Smooth muscle cell of the brain vasculature (primary cell): ENCODE measurements around the gene ZFR.
"Not testable (repeated sequence)": the region's sequence is repeated elsewhere in the genome, so short reads cannot be mapped to it uniquely, and the experiment has no call there.

Experiments
- DNase-seq: peaks from one replicate; pipeline ENCODE4 v3.0.0-alpha.2; 2012; ENCODE audit warnings: low read depth, low spot score

ZFR gene

GRCh38 chr5:32452316-32452715 is 7.8 kb upstream of the ZFR start:
- DNase-seq = not testable (repeated sequence)

GRCh38 chr5:32450952-32451351 is 6.4 kb upstream of the ZFR start:
- no peak for DNase-seq

- DNase-seq = no peak
Observed at GRCh38 chr5:32449262-32449661, 4.7 kb upstream of the ZFR start.

GRCh38 chr5:32446630-32447029 is 2.1 kb upstream of the ZFR start:
- DNase-seq = no peak

DNA sequence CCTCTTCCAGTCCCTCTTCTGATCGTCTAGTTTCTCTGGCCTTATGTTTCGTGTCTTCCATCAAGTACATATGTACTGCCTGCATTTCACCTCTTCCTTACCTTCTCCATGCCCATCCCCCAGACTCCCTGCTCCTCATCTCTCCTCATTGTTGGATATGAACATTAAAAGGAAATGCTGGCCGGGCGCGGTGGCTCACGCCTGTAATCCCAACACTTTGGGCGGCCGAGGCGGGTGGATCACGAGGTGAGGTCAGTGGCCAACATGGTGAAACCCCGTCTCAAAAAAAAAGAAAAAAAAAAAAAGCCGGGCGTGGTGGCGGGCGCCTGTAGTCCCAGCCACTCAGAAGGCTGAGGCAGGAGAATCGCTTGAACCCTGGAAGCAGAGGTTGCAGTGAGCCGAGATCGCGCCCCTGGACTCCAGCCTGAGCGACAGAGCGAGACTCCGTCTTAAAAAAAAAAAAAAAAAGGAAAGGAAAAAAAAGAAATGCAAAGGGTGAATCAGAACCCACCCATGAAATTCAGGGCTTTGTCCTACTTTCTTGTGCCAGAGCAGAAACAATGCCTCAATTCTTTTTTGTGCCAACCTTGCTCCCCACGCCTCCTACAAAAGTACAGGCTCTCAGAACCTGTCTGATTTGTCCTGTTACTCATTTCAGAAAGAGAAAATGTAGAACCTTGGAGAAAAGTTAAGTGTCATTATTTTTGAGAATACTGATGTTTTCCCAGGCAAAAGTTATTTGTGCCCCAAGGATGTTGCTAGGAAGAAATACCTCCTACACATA is 1.5 kb upstream of the ZFR start:
- DNase-seq = no peak

DNA sequence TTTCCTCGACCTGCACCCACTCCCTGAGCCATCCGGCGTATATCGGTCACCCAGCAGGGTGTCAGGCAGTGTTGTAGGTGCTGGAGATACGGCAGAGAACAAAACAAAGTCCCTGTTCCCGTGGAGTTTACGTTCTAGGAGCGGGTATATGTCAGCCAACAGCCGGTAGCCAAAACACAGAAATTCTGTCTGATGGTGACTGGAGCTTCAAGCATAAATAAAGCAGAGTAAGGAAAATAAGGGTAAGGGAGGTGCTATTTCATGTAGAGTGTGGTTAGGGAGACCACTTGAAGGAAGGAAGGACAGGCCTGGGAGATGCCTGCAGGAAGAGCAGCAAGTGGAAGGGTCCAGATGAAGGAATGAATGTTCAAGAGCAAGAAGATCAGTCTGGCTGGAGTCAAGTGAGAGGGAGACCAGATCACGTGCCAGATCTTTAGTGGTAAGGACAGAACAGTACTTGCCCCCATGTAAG is 783 bp upstream of the ZFR start:
- DNase-seq = no peak

DNA sequence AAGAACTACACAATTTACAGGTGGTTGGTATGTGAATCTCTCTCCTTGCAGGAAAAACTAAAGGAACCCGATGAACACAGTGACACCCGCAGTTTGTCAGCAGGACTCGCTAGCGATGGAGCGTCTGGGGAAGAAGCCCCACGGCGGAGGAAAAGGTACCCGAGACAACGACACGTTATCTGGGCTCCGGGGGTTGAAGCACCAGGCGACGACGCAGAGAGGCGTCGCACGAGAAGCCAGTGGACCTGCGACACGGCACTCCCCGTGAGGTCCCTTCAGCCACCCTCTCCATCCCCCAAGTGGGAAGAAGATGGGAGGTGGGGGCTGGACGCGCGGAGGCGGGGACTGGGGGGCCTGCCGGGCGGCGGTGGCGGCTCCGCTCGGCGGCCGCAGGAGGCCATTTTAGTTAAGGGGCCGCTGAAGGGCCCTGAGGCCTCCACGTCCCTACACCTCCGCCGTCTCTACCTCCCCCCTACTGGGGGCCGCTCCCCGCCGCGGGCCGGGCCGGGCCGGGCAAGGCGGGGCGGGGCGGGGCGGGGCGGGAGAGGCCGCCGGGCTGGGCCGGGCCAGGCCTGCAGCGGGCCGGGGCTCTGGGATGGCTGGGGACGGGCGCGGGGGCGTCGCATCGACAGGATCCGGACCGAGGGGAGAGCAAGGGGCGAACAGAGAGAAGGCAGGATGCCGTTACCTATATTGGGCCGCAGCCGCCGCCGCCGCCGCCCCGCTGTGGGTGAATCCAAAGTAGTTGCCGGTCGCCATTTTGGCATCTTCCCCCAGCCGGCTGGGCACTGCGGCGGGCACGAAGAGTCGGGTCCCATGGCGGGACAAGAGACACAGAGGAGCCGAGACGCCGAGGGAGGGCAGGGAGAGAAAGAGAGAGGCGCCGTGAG is 754 bp downstream of the ZFR start:
- DNase-seq = no peak

GRCh38 chr5:32443145-32443540 is 1.4 kb downstream of the ZFR start:
- DNase-seq = no peak

GRCh38 chr5:32439086-32439642 is 5.4 kb downstream of the ZFR start:
- DNase-seq = no peak

DNA sequence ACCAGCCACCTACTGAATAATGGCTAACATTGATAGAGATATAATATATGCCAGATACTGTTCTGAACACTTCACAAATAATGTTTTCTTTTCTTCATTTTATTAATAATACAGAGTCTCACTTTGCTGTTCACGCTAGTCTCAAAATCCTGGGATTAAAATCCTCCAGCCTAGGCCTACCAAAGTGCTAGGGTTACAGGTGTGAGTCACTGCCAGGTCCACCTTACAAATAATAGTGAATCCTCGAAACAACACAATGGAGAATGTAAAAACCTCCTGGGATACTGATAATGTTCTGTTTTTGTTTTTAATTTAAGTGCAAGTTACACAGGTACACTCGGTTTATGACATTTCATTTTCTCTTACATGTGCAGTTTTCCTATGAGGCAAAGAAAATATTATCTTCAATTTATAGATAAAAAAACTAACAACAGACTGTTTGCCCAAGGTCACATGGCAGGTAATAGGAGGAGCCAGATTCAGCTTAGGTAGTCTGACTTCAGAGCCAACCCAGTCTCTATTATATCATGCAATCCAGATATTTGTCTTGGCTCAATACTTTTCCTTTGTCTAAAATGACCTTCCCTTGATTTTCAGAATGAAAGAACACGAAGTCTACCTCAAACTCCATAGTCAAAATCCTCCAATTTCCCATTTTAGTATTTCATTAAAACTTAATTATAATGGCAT is 7.8 kb downstream of the ZFR start:
- DNase-seq = no peak

DNA sequence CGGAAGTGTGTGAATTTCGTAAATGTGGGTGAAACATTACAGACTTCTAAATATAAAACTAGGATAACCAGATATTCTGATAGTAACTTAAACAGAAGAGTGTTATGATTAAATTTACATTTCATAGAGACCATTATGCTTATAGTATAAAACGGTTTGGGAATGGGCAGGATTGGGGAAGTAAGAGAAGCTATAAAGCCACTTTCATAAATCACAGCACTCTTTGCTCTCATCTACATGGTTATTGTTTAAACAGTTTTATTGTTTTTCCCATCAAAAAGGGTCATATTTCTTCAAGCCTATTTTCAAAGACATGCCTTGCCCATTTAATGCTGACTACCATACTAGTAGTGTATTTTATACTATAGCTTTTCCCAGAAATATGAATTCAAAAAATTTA is 9.2 kb downstream of the ZFR start:
- no peak for DNase-seq

DNA sequence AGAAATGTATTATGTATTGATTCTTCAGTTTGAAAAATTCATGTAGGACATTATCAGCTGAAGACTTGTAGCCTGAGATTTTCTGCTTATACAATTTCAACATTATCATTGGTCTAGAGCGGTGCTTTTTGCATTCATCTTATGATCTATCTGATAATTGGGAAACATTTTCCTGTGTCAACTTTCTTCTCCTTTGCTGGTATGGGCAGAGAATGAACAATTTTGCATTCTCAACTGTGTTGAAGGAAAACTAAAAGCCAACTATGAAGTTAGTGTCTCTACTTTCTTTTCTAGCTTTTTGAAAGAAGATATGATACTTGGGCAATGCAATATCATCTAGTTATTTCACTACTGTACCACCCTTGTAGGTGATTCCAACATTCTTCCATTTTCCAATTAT is 10.3 kb downstream of the ZFR start:
- no peak for DNase-seq

- no peak for DNase-seq
Observed at GRCh38 chr5:32432633-32433032, 11.9 kb downstream of the ZFR start.

- DNase-seq = not testable (repeated sequence)
Observed at GRCh38 chr5:32430825-32431224, 13.7 kb downstream of the ZFR start.

GRCh38 chr5:32428426-32428825 is 16.1 kb downstream of the ZFR start:
- no peak for DNase-seq

GRCh38 chr5:32426440-32427151 is 17.9 kb downstream of the ZFR start:
- no peak for DNase-seq

DNA sequence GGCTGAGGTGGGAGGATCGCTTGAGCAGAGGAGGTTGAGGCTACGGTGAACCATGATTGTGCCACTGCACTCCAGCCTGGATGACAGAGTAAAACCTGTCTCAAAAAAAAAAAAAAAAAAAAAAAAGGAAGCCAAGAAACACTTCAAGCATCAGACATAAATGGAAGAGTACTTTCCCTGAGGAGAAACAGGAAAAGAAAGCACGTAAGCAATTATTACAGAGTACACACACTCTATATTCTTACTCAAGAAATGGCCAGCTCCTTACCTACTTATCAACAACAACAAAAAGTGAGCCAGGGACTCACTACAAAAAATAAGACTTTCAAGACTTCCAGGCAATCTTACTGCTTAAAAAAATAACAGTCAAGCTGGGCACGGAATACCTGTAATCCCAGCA is 21.8 kb downstream of the ZFR start:
- no peak for DNase-seq

- DNase-seq = no peak
Observed at GRCh38 chr5:32421075-32421474, 23.5 kb downstream of the ZFR start.

GRCh38 chr5:32420506-32420905 is 24.0 kb downstream of the ZFR start:
- DNase-seq = no peak

DNA sequence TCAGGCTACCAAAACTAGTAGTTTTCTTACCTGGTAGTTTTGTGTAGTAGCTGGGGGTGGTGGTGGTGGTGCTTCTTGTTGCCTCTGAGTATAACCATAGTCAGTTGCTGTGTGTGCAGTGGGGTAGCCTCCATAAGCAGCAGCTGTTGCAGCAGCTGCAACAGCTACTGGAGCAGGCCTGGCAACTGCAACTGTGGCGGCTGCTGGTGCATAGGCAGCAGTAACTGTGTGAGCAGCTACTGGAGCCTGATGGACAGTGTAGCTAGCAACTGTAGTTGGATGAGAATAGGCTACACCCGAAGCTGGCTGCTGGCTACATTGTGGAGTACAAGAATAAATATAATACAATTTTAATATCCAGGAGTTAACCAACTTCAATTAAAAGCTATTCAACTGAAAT is 24.7 kb downstream of the ZFR start:
- no peak for DNase-seq
